ENCODE data around the gene POMGNT2.

Gene POMGNT2

DNA sequence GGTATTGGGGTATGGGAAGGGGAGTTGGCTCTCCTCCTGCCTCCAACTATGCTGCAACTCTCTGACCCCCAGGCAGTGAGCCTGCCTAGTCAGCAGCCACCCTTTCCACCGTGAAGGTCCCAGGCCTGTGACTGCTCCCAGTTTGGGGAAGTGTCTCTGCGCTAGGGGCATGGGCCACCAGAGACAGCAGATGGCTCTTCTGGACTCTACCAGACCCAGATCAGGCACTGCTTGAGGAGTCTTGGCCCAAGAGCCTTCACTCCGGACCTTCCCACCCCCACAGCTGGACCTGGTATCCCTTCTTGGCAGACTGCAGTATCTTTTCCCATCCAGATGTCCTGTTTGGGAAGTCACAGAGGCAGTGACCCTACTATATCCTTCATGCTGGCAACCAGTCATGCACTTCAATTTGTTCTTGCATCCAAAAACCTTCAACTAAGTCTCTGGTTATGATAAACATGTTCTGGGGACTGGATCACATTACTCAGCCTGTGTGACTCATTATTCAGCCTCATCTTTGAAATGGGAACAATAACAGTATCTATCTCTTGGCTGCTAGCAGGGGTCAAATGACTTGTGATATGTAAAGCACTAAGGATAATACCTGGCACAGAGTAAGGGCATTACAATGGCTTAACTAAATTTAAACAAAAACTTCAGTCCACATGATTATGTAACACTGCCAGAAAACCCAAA is 62.7 kb downstream of the POMGNT2 start:
- DNase-seq: no peak

DNA sequence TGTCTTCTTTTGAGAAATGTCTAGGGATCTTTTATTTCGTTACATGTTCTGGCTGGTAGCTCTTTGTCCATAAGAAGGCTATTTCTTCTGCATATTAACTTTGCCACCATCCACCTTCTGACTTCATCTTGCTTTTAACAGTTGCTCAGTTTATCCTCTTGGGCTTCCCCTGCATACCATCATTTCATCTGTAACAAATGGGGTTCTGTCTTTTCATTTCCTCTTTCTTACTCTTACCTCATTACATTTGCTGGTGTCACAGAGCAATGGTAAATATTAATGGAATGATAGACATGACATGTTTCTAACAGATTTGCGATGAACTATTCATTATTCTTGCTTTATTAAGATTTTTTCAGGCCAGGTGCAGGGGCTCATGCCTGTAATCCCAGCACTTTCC is 64.4 kb downstream of the POMGNT2 start:
- DNase-seq: no peak

DNA sequence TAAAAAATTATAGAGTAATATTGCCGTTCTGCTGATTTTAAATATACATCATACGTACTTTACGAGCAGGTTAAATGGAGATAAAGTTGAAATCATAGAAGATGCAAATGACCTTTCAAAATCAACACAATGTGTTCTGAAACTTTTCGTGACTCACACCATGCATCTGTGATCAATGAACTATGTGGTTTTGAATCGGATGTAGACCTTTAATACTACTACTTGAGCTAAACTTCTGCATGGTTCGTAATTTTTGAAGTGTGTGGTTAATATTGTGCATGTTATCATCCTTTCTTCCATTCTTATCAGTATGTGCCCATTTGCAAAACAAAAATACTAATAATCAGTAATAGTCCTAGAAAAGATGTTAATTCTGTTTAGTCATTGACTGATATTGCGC is 67.9 kb downstream of the POMGNT2 start:
- no peak for DNase-seq

DNA sequence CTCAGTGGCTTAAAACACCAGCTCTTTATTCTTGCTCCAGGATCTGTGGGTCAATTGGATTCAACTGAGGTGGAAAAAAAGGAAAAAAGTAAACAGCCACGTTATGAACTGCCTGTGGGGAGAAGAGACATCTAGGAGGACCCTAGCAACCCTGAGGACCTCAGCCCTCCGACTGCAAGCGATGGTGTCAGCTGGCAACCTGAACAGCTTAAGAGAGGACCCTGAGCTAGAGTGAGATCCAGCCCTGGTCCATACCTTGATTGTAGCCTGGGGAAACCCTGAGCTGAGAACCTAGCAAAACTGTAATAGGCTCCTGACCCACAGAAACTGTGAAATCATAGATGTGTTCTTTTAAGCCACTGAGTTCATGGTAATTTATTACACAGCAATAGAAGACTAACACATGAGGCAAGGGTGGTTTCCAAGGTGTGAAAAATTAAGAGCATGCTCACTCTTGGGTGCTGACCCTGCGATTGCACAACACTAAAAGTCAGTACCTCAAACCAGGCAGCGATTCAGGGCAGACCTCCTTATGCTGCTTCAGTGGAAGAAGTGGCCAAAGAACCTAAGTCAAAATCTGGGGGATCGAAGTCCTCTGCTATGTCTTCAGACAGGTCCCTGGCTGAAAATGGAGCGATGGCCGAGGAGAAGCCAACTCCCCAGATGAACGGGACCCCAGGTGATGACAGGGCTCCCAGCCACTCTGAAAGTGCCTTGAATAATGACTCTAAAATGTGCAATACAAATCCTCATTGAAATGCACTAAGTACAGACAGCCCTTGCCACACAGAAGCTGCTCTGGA is 69.1 kb downstream of the POMGNT2 start:
- DNase-seq: no peak

DNA sequence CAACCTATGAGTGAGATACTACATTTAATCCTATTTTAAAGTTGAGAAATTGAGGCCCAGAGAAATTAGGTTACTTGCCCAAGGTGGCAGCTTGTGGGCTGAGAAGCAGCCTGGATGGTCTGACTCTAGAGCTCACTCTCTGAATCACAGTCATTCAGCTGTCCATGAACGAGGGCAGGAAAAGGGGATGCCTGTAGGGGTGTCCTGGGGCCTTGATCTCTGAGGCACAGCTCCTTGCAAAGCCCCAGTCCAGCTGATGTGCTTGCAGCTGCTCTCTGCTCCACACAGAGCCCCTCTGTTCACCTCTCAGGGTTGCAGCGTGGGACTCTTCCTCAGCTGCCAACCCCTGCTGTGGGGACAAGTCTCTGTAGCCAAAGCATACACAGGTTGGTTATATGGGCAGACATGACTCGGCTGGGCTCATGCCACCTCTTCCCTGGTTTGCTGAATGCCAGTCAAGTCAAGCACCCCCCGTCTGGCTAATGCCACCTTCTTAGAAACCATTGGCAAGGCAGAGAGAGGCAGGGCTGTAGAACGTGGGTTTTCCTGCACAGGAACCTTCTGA is 70.0 kb downstream of the POMGNT2 start:
- no peak for DNase-seq

DNA sequence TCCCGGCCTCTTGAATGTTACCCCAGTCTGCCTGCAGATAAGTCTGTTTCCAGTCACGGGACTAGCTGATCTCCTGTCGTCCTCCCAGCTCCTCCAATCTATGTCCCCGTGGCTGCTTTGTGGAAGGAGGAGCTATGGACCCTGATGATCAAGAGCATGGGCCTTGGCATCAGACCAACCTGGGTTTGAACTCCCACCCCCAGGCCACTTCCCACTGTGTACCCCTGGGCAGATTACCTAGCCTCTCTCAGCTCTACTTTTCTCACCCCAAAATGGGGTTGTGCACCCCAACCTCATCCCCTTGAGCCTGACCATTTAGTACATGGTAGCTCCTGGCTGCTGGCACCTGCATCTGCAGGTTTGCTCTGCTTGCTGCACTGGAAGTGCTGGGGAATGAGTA is 71.0 kb downstream of the POMGNT2 start:
- DNase-seq: no peak

DNA sequence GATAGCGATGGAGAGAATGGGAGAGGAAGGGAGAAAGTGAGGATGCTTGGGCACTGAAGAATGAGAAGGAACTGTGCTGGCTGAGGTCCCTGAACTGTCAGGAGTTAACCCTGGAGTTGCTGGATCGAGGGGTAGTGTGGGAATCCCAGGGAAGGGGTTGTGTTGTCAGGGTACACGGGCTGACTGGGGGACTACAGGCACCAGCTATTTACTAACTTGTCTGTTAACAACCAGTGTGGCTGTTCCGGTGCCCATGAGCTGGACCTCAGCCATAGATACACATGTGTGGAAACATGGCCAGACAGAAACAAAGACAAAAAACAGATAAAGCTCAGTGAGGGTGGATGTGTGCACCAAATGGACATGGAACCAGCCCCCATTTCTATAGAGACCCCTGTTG is 71.7 kb downstream of the POMGNT2 start:
- no peak for DNase-seq

DNA sequence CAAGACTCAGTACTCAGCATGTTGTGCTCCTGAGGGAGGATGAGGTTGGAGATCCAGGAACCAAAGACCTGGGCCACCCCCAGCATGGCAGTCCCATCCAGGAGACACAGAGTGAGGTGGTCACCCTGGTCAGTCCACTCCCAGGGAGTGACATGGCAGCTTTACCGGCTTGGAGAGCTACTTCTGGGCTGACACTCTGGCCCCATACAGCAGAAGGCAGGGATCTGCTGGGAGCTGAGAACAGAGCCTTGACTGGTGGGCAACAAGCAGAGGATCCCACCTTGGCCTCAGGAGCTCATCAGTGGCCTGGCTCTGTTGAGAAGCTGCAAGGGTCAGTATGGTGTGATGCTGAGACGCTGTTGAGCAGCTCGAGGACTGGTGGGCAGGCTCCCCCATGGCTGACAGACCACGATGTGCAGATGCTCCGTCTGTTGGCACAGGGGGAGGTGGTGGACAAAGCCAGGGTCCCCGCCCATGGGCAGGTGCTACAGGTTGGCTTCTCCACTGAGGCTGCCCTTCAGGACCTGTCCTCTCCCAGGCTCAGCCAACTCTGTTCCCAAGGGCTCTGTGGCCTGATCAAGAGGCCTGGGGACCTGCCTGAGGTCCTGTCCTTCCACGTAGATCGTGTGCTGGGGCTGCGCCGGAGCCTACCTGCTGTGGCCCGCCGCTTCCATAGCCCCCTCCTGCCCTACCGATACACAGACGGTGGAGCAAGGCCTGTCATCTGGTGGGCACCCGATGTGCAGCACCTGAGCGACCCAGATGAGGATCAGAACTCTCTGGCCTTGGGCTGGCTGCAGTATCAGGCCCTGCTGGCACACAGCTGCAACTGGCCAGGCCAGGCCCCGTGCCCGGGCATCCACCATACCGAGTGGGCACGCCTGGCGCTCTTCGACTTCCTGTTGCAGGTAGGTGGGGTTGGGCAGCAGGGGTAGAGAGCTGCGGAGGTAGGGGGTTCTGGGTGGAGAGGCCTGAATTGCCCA is 72.9 kb downstream of the POMGNT2 start:
- no peak for DNase-seq

DNA sequence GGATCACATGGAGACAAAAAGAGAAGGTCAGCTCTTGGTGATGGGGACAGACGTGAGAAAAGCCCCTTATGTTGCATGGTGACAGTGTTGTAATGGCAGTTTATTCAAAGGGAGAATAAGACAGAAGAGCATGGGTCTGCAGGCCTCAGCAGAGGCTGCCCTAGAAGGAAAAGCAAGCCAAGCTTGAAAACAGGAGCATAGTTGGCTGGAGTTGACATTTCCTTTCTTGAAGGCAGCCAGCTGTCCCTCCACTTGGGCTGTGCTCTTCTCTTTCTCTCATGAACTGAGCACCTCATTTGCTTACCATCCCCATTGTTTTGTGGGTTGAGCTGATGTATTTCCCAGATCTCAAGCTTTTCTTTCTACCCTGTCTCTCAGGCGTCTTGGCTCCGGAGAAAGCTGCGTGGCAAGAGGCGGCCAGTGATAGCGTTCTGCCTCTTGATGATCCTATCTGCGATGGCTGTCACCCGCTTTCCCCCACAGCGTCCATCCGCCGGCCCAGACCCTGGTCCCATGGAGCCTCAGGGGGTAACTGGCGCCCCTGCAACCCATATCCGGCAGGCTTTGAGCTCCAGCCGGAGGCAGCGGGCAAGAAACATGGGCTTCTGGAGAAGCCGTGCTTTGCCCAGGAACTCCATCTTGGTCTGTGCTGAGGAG is 73.9 kb downstream of the POMGNT2 start:
- no peak for DNase-seq

DNA sequence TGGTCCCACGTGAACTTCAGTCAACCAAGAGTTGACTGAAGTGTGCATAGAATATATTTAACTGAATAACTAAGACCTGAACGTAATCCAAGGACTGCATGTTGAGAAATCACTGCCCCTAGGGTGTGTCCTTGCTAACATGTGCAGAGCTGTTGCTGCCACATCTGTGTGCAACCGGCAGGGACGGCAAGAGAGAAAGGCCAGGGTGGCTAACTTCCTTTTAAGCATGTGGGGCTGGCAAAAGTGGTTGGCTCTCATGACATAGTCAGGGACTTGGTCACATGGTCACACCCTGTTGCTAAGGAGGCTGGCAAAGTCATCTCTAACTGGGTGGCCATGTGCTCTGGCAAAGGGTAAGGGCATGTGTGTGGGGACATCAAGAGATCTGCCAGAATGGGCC is 74.4 kb downstream of the POMGNT2 start:
- DNase-seq: no peak

DNA sequence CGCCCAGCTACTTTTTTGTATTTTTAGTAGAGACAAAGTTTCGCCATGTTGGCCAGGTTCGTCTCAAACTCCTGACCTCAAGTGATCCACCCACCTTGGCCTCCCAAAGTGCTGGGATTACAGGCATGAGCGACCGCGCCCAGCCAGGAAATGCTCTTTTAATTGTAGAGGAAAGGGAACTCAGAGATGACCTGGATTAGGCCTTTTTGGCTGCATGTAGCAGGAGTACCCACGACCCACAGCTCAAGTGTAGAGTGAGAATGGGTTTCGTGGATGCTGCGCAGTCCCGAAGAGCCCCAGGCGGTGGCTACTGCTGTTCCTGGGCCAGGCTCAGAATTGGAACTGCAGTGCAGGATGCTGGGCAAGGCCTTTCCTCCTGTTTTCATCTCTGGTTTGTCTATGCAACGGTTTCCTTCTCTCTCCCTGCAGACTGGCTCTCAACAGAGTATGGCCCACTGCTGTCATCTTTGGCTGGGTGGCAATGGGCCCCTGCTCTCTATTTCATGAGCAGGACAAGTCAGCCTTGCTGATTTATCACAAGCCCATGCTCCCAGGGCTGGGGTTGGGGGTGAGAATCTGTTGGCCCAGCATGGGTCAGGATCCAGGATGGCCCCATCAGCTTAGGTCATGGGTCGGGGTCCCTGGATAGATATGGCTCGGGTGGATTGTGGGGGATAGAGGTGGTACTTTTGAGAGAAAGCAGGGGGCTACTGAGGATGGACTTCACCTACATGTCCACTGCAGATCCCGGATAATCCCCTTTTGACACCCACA is 75.5 kb downstream of the POMGNT2 start:
- no peak for DNase-seq

Measured in NCI-H82 (cell line).